ENCODE results near the gene IGSF8.

Gene IGSF8

GRCh38 chr1:160101717-160102522 lies 3.5 kb upstream of the IGSF8 start:
- DNase-seq = no peak

- peak; percentile 70 to 75 for DNase-seq
Measured at GRCh38 chr1:160101037-160101716, 2.8 kb upstream of the IGSF8 start.

DNA sequence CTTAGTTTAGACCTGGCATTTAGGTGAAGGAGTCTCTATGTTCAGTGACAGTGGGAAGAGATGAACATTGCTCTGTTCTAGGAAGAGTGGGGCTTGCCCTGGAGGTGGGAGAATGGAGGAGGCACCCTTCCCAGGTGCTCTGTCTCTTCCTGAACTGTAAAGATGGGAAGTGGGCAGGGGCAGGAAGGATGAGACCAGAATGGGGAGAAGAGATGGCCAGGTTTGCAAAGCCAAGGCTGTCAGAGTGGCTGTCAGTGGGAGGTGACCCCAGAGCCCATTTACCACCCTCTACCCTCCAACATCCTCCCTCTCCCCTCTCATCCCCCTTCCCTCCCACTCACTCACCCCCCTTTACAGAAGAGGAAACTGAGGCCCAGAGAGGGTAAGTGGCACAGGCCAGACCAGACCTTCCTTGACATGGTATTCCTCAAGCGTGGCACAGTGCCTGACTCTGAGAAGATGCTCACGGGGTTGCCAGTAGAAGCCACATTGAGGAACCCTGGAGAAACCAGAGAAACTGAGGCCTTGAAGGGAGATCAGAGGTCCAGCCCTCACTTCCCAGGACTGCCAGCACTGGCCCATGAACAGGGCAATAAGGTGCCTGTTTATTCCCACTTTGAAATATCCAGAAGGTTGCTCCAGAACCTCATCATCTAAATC lies 1.4 kb upstream of the IGSF8 start:
- no peak for DNase-seq

DNA sequence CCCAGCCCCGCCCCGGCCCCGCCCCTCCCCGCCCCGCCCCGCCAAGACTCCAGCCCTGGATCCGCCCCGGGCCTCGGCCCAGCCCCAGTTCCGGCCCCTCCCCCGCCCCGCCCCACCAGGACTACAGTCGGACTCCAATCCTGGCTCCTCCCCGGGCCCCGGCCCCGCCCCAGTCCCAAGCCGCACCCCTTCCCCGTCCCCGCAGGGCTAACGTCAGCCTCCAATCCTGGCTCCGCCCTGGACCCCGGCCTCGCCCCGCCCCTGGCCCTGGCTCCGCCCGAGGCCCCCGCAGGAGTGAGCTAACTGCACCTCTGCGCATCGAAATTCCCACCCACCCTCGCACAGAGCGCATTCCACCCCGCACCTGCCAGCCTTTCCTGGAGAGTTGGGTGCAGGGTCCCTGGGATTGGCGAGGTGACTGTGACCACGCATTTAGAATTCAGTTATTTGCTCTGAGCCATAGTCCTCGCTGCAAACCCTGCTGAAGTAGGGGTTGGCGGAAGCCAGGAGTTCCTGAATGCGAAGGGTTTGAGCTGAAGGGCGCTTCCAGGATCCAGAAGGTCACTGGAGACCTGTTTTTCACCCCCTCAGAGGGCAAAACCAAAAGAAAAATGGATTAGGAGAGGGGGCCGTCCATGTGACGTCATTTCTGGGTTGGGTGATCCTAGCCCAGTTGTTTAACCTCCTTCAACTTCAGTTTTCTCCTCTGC lies 588 bp upstream of the IGSF8 start:
- peak; percentile 96 to 99 for DNase-seq

GRCh38 chr1:160097151-160097910 lies 1.1 kb downstream of the IGSF8 start:
- peak; percentile 23 to 28 for DNase-seq

- DNase-seq = no peak
Measured at GRCh38 chr1:160096274-160097116, 1.9 kb downstream of the IGSF8 start.

DNA sequence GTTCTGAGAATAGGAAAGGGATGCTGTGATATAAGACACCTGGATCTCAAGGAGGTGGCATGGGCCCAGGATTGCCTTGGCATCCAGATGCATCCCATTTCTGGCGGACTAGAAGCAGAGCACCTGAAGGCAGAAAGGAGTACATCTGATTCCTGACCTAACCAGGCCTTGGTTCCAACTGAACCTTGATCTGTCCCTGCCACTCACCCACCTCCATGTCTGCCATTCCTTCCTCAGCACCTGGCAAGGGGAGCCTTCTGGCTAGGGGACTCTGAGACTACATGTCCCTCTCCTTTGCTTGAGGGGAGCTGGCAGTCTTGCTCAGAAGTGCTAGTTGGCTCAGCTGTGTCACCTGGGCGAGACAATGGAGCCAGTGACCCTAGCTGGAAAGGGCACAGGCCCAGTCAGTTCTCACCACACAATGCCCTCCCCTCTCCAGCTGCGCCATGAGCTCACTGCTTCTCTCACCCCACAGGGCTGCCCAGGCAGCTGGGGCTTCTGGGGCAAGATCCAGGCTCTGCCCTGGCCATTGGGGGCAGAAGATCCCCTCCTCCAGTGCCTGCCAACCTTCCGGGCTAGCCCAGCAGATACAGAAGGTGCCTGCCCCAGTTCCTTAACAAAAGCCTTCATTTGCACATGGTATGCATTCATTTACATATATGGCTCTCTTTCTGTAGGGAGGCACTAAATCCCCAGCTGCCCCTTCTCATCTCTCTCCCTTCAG lies 2.9 kb downstream of the IGSF8 start:
- DNase-seq = no peak

DNA sequence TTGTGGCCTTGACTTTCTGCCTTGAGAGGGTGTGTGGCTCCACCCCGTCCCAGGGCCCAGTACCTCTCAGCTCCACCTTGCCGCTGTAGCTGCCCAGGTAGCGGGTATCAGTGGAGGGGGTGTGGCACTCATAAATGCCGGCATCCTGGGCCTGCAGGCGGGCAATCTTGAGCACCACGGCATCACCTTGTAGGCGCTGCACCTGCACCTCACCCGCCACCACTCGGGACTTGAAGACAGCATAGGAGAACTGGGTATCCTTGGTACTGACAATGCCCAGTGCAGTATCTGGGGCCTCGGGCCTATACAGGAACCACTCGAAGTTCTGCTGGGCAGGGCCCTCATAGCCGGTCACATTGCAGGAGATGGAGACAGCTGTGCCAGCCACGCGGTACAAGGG lies 3.6 kb downstream of the IGSF8 start:
- DNase-seq = no peak

DNA sequence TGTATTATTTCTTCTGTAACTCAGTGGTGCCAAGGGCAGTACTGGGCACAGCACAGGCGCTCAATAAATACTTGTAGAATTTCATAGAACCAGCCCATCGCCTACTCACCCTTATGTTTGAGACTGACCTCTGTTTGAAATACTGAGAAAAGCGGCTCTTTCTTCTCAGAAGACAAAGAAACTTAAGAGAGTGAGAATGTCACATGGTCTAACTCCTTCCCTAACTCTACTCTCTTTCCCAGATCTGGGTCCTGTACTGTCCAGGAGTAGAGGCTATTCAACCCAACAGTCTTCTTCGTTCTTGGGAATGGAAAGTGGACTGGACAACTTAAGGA lies 4.2 kb downstream of the IGSF8 start:
- DNase-seq = no peak

DNA sequence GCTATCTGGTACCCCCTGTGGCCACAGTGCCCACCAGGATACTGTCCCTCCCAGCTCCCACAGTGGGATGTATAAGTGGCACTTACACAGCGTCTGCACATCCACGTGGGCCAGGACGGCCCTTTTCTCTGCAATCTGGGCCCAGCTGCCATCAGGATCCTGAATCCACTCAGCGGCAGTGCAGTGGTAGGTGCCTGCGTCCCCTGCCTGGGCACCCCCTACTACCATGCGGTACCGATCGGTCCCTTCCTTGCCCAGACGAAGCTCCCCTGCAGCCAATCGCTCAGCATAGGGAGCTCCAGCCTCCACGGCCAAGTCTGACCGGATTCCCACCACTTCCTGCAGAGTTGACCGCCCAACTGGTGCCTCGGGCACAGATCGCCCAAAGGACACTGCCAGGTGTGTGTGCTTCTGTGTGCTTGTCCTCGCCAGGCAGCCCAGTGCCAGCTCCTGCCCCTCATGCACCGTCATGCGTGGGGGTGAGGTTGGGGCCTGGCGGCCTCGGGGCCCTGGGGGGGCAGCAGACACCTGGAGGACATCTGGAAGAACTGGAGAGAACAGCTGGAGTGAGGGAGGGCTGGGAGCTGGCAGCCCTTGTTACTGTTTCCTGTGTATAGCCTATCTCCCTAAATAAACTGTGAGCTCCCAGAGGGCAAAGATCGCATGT lies 4.7 kb downstream of the IGSF8 start:
- DNase-seq = no peak

DNA sequence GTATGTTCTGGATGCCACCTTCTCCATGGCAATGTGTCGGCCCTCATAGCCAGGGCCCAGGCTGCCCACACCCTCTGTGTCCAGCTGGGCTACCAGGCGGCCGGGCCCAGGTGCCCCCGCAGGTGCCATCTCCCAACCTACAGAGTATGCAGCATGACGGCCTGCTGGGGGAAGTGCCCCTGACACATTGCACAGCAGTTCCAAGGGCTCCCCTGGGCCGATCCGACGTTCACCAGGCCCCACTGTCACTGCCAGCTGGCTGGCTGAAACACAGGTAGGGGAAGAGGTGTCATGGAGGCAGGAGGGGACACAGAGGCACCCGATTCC lies 5.4 kb downstream of the IGSF8 start:
- no peak for DNase-seq

- DNase-seq = no peak
Measured at GRCh38 chr1:160092366-160093068, 5.9 kb downstream of the IGSF8 start.

DNA sequence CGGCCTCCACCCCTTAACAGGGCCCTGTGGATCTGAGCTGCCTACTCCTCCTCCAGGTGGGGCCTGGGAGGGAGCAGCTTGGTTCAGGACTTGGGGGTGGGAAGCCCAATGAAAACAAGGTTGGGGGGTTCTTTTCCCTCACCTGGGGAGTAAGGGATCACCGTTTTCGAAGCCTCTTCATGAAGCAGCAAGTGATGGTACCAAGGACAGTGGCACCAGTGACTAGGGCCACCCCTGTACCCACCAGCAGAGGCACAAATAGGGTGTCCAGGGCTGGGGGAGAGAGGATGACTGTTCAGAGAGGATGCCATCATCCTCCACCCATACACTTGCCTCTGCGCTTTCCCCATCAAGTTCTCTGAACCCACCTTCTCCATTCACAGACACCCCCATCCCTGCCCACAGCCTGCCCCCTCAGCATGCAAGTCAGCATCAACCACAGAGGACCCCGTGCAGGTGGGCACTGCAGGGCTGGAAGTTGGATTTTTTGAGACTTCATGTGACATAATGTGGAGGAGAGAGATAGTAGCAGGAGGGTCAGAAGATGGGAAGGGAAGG lies 6.7 kb downstream of the IGSF8 start:
- no peak for DNase-seq

DNA sequence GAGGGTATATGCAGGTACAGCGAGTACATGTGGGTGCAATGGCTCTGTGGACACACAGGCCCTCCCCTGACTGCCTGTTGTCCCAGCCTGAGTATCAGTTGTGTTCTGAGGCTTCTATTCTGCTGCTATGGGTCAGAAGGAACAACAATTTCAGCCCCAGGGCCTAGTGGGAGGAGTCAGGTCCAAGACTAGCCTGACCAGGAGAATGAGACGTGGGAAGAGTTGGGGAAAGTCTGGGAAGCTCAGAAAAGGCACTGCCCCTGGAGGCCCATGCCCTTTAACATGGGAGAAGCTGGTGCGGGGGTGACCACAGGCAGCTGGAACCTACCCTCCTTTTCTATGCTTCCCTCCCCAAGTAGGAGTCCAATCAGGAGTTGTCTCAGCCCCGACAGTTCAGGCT lies 7.7 kb downstream of the IGSF8 start:
- DNase-seq = no peak

DNA sequence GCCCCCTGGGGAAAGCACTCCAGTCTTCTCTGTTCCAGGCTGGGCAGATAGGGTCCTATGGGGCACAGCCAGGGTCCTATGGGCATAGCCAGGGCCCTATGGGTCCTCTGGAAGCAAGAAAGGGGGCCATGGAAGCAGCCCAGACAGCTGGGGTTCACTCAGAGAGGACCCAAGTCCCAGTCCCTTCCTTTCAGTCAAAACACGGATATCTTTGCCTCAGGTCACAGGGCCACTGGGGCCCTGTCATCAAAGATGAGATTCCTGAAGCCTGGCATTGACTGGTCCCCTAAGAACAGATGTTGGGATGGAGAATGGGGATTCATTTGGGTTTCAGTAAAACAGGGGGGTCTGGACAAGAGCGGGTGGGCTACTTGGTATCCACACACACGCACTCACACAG lies 8.5 kb downstream of the IGSF8 start:
- DNase-seq = no peak

DNA sequence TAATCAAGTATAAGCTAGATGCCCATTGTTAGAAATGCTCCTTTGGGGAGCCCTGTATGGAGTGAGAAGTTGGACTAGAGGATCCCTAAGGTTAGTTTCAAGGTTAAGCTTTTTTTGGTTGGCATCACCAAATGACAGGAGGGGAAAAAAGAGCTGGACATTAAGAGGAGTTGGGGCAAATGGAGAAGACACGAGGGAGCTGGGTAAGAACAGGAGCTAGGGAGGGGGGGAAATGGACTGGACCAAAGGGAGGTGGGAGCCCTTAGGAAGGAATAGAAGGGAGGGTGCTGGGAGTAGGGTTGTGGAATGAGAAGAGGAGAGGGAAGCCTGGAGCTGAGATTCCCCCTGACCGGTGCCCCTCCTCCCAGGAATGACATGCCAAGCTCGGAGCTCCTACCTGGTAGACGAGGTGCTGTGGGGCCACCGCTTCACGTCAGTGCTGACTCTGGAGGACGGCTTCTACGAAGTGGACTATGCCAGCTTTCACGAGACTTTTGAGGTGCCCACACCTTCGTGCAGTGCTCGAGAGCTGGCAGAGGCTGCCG lies 11.2 kb downstream of the IGSF8 start:
- no peak for DNase-seq

DNA sequence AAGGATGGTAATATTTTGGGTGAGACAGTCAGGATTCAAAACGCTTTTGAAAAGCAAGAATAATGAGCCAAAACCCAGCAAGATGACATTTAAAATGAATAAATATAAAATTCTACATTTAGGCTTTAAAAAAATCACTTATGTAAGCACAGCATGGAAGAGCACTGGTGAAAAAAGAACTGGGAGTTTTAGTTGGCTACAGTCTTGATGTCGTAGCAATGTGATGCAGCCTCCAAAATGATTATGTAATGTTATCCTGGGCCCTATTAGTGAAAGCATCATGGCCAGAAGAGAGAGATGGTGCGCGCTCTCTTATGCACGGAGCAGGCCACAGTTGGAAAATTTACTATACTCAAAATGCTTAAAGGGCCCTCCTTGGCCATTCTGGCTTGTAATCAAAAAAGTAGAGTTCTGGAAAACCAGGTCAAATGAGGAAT lies 11.9 kb downstream of the IGSF8 start:
- DNase-seq = no peak

GRCh38 chr1:160085686-160086455 lies 12.5 kb downstream of the IGSF8 start:
- peak; percentile 65 to 73 for DNase-seq

Data from stimulated activated CD4-positive, alpha-beta T cell treated with anti-CD3 and anti-CD28 coated beads, Interleukin-4, amount 100 ng/mL, for 4 hours (primary cell).